NCI-H526 (cell line): ENCODE data around the gene SMIM17.

Source experiments
- DNase-seq, 2 experiments: peaks; one replicate each; lab custom pipeline; 2025; lab: John Stamatoyannopoulos, UW

The SMIM17 gene

DNA sequence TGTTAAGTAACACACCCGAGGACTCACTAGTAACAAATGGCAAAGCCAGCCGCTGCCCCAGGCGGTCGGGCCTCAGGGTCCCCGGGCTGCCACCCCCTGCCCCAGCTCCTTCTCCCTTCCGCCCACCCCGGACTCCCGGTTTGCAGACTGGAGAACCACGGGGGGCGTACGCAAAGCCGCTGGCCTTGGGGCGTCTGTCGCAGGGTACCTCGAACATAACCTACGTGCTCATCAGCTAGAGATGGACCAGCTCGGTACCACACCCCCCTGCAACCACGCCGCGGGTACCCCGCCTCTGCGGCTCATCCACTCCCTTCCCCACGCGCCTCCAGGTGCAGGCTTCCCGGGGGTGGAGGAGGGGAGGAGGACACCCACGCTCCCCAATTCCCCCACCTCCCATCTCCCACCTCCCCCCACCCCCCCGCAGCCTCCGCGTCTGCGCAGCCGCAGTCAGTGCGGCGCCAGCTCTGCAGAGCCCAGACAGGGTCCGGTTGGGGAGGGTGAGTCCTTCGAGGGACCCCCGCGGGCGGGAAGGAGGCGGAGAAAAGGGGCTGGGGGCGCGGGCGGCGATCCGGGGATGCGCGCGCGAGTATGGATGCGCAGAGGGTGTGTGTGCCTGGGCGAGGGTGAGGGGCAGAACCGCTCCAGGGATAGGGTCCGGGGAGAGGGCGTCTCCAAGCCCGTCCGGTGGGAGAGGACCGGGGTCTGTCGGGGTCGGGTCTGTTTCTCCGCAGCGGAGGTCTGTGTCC is at the start of gene SMIM17:
TSS of gene SMIM17 (plus strand) at position 449 of the 749 bp plus-strand sequence. CDS start 2,509 bp downstream, outside the sequence.
- no peak for DNase-seq

DNA sequence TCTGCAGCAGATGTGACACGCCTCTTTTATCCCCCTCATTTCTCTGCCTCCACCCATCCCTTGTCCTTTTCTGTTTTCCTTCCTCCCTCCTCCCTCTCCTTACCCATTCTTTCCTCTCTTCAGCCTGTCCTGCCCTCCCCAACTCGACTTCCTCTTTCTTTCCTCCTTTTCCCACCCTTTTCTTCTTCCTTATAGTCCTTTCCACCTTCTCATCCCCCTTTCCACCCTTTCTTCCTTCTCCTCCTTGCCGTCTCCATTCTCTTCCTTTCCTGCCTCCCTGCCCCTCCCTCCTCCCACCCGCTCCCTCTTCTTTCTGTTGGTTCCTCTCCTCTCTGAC is 48.5 kb upstream of the SMIM17 start:
- no peak for DNase-seq

DNA sequence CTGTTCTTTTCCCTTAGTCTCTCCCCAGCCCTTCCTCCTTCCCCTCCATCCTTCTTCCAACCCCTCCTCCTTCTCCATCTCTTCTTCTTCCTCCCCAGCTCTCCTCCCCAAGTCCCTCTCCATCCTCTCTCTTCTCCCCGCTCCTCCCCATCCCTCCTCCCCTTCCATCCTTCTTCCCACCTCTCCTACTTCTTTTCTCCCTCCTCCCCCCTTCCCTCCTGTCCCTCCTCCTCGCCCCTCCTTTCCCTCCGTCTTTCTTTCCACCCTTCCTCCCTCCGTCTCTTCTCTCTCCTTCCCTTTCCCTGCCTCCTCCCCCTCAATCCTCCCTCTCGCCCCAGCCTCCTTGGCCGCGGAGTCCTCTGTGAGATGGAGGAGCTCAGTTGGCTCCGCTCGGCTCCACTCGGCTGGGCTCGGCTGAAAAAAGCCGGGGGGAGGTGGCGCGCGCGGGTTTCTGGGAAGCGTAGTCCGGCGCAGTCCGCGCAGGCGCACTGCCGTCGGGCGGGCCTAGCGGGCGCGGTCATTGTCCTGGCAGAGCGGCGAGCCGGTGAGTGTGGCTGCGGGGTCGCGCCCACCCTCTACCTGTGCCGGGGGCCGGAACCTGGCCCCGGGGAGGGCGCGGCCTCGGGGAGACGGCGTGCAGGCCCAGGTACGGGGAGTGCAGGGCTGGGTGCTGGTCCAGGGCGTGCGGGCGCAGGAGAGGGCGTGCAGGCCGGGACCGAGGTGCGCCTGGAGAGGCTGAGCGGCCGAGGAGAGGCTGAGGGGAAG is 48.0 kb upstream of the SMIM17 start, which contains the start of gene ZNF71:
TSS of gene ZNF71 (plus strand) at position 520 of the 765 bp plus-strand sequence. CDS start 6,257 bp downstream, outside the sequence.
- peak; percentile 42 to 91 for DNase-seq

DNA sequence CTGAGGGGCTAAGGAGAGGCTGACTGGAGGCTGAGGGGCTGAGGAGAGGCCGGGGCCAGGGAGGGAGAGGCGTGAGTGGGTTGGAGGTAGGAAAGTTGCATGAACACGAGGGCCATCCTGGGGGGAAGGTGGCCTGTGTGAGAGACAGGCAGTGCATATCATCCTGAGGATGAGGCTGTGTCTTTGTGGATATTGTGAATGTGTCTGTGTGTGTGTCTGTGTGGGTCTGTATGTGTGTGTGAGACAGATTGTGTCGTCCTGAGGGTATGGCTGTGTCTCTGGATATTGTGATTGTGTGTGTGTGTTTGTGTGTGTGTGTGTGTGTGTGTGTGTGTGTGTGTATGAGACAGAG is 47.4 kb upstream of the SMIM17 start:
- no peak for DNase-seq

DNA sequence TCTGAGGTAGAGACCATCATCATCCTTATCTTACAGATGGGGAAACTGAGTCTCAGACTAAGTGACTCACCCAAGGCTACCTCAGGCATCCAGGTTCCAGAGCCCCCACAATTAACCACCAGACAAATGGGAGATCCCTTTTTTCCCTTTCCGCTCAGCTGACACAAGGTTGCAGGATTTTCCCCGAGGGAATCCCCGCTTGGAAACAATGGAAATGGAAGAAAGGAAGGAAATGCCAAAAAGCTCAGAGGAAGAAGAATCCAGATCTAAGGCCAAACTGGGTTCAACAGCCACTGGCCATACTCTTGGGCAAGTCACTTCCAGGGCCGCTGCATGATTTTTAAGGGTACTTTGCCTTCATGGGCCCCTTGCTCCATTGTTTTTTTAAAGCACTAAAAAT is 46.3 kb upstream of the SMIM17 start:
- no peak for DNase-seq

DNA sequence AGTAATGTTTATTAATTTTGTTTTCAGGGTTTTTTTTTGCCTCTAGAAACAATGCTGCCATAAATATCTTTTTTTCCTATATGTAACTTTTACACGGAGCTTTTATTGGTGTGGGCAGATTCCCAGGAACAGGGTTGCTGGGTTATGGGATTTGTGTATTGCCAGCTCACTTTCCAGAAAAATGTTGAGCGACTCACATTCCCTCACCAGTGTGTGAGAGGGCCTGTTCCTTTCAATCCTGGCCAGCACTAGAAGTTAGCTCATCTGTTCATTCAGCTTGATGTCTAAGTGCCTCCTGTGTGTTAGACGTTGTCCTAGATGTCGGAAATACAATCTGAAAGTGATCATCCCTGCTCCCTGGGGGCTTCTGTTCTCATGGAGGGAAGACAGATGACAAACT is 45.3 kb upstream of the SMIM17 start:
- DNase-seq, result no peak

DNA sequence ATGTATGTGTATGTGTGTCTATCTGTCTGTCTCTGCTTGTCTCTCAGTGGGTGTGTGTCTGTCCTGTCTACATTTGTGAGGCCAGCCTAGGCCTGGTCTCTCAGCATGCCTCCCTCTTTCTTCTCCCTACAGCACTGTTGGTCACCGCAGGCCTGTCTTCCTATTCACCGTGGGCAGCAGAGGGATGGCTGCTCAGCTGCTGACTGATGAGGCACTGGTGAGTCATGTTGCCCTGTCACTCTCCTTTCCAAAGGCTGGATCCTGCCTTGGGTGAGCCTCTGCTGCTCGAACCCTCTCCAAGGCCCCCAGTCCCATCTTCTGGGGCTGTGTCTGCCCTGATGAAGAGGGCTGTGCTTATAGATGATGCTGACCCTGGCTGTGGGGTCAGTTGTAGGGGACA is 41.6 kb upstream of the SMIM17 start:
- no peak for DNase-seq

DNA sequence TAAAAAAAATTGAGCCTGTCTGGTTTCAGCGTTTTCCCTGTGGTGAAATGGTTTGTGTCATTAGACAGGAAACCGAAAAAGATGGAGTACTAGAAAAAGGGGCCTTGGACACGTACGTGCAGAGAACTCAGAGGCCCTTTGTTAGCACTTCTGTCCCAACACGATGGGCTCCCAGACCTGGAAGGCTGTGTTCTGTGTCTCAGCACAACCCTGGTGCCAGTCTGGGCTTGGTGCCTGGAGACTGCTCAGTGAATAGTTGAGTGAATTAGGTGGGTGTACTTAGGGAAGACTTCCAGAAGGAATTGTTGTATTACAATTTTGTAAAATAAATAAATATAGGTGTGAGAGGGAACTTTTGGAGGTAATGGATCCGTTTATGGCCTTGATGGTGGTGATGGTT is 39.1 kb upstream of the SMIM17 start:
- no peak for DNase-seq

DNA sequence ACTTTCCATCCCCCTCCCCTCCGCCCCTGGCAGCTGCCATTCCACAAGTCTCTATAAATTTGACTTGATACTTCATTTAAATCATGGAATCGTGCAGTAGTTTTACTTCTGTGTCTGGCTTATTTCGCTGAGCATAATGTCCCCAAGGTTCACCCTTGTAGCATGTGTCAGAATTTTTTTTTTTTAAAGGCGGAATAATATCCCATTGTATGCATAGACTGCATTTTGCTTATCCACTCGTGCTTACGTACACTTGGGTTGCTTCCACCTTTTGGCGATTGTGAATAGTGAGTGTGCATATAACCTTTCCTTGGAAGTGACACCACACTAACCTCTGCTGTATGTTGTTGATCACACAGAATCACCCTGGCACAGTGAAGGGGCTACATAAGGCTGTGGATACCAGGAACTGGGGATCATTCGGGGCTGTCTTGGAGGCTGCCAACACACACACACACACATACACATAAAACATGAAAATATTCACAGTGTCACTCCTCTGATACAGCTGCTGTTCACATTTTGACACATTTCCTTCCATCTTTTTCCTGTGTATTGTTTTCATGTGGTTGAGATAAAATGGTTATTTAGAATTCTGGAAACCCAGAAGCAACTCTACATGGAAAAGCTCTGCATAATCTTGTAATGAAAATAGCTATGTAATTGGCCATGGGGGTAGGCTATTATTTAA is 34.5 kb upstream of the SMIM17 start:
- no peak for DNase-seq

DNA sequence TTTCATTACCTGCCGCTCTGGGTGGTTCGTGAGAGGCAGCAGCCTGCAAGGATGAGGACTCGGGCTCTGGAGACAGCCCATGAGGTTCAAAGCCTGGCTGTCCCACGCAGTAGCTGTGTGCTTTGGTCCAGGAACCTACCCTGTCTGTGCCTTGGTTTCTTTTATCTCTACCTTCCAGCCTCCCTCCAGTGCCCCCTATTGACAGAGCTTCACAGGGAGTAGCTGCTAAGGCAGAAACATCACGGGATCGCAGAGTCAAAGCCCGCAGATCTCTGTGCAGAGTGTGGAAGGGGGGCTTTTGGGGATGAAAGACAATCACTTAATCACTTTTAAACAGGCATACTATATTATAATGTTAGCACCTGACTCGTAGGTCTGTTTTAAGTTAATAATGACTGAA is 31.7 kb upstream of the SMIM17 start:
- DNase-seq, result no peak

DNA sequence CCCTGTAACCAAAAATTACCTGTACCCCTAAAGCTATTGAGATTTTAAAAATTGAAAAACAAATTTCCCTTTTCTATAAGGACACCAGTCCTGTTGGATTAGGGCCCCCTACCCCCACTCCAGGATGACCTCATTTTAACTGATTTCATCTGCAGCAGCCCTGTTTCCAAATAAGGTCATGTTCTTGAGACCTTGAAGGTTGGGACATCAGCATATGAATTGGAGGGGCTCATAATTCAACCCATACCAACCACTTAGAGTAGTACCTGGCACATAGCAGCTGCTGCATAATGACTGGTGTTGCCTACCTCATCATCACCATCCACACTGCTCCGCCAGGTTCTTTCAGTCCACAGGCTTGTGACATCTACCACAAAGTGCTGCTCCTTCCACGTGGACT is 30.2 kb upstream of the SMIM17 start:
- no peak for DNase-seq

DNA sequence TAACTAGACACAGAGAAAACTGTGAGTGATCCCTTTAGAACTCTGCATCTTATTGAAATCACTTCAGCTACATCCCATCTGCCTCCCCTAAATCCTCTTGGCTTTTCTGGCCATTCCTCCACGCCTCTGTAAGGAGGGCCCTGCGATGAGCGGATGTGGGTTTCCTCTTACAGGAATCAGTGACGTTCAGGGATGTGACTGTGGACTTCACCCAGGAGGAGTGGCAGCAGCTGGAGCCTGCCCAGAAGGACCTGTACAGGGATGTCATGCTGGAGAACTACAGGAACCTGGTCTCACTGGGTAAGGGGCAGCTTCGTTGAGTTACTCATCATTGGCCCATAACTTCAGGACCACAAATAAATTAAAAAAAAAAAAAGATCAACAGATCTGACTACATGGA is 29.3 kb upstream of the SMIM17 start:
- no peak for DNase-seq

DNA sequence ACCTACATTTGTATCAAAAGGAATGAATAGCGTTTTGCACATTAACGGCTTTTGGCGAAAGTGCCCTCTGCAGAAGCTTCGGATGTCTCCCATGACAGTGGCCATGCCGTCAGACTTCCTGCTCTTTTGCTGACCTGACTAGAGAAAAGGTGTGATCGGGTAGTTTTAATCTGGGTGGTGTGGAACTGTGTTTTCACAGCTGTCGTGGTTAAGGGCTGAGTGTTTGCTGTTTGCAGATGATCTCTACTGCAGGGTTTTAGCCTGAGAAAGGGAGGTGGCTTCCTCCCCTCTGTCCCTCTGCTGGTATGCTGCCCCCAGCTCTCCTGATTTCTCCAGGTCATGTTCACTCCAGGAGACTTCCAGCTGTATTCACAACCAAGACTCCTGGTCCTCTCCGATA is 25.4 kb upstream of the SMIM17 start:
- no peak for DNase-seq

DNA sequence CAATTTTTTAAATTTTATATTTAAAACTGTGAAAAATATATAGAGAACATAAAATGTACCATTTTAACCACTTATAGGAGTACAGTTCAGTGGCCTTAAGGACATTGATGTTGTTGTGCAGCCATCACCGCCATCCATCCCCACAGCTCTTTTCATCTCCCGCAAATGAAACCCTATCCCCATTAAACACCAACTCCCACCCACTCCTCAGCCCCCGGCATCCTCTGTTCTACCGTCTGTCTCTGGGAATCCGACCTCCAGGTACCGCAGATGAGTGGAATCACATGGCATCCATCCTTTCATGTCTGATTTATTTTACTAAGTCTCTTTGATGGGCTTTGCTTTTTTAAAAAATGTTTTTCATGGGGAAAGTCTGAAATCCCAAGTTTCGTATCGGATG is 23.8 kb upstream of the SMIM17 start:
- no peak for DNase-seq

DNA sequence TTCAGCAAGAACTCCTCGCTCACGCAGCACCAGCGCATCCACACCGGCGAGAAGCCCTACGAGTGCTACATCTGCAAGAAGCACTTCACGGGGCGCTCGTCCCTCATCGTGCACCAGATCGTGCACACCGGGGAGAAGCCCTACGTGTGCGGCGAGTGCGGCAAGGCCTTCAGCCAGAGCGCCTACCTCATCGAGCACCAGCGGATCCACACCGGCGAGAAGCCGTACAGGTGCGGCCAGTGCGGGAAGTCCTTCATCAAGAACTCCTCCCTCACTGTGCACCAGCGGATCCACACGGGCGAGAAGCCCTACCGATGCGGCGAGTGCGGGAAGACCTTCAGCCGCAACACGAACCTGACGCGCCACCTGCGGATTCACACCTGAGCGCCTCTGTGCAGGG is 20.6 kb upstream of the SMIM17 start:
- no peak for DNase-seq

DNA sequence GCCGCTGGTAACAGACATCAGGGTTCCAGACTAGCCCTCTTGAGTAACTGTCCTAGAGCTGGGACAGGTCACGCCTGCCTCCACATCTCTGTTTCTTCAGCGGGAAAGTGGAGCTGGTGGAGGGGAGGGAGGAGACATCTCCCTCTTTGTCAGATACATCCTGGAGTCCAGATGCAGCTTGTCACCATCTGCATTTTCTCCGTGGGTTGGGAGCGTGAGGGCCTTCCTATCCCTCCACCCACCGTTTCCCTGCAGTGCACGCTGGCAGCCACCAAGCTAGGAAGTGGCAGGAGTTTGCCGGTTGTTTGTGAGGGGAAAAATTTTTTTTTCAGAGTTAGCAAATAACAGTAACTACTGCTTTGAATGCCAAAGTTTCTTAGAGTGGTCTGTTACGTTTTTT is 20.0 kb upstream of the SMIM17 start:
- no peak for DNase-seq

DNA sequence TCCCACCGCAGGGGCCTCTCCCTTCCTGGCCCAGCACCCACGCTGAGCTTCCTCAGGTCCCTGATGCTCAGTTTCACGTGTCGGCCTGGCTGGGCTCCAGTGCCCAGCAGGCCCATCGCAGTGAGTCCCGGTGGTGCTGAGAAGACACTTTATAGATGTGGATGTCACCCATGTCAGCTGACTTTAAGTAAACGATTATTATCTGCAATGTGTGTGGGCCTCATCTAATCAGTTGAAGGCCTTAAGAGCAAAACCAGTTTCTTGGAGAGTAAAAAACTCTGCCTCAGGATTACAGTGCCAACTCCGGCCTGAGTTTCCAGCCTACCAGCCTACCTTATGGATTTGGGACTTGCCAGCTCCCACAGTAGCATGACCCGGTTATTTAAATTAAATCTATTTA is 17.3 kb upstream of the SMIM17 start:
- DNase-seq, result no peak

DNA sequence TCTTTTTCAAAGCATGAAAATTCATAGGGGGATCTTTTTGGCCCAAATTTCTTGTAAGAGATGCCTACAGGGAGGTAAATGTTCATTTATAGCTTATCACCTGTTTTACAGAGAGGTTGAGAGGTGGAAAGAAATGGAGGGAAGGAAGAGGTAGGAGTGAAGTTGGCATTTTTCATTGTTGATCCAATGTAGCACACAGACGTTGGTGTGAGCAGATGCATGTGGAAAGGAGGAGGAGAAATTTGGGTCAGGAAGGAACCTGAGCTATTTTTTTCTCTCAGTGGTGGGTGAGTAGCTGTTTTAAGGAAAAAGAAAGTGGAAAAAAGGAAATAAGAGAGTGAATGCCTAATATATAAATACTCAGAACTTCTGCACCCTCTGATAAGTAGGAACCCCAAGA is 9.9 kb upstream of the SMIM17 start:
- no peak for DNase-seq

DNA sequence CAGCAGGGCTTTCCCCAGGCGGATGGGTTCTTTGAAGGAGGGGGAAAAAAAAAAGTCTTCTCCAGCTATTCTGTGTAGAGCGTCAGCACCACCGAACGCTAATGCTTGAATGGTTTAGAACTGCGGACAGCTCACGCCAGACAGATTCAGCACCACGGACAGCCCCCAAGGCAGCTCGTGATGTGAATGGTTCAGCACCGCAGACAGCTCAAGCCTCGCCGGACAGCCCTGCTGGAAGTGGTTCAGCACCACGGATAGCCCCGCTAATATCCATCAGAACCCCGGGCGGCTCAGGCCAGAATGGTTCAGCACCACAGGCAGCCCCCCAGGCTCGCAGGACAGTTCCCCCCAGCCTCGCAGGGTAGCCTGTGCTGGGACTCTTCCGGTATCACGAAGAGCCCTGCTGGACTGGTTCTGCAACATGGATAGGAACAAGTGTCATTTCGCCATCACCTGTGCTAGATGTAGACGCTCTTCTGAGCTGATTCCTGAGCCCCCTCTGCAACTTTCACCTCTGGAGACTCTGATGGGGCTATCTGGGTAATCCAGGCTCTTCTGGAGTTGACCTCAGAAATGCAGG is 4.9 kb upstream of the SMIM17 start:
- DNase-seq, result no peak

DNA sequence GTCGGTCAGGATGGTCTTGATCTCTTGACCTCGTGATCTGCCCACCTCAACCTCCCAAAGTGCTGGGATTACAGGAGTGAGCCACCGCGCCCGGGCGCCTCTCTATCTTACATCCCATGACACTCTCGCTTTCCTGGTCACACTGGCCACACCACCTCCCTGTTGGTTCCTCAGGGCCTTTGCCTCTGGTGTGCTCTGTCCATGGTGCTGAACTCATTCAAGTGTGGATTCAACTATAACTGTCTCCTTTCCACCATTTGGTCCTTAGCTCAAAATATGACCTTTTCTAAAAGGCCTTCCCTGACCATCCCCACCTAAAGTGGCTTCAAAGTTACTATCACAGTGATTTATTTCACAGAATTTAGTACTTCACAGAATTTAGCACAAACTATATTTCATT is 3.7 kb upstream of the SMIM17 start:
- DNase-seq, result no peak

DNA sequence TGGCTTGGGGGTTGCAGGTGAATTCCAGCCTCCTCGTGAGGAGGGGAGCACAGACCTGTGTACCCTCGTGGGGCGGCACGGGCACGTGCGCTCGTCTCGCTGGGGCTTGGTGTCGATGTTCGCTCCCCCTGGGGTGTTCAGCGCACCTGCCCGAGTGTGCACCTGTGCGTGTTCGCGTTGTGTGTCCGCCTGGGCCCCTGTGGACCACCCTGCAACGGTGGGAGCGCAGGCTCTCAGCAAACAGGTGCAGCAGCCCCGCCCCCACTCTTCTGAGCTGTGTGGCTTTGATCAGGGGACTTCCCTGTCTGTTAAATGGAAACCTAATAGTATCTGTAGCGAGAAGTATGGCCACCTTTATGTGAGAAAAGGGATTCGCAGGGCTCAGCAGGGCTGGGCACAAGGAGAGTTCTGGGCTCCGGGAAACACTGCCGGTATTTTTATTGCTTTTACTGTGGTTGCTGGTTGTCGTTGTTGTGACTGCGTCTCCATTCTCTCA is 549 bp downstream of the SMIM17 start:
- no peak for DNase-seq

DNA sequence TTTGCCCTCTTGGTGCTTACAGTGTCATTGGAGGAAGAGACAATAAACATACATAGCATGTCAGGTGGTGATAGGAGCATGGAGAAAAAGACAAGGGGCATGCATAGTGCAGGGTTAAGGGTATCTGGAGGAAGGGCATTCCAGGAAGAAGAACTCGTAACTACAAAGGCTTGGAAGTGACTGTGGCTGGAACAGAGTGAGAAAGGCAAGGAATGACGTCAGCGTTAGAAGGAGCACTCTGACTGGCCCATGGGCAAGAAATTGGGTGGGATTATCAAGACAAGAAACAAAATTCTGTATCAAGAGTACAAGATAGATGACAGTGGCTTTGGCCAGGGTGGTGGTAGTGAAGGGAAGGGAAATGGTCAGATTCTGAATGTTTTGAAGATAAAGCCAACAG is 11.2 kb downstream of the SMIM17 start:
- no peak for DNase-seq
